Stimulated activated CD4-positive, alpha-beta T cell treated with anti-CD3 and anti-CD28 coated beads, Interleukin-12 subunit alpha, Interleukin-12 subunit beta, amount 100 ng/mL, for 24 hours (primary cell): ENCODE results near the gene COL6A2.
"Not testable (repeated sequence)": the region's sequence is repeated elsewhere in the genome, so short reads cannot be mapped to it uniquely, and the experiment has no call there.

Experiments
- DNase-seq, 2 experiments: peaks; one replicate each; pipeline ENCODE4 v3.0.0-alpha.2; 2020; ENCODE audit warnings: low read depth in 2 of 2

COL6A2 gene

GRCh38 chr21:46155514-46156377 lies 57.8 kb downstream of the COL6A2 start, which contains the start of gene FTCD:
Gene FTCD (minus strand): TSS chr21:46155579. CDS start chr21:46155523, 56 bp downstream.
- DNase-seq = no peak

- no peak for DNase-seq
Measured at GRCh38 chr21:46156378-46156645, 58.4 kb downstream of the COL6A2 start.

- DNase-seq = no peak
Measured at GRCh38 chr21:46156678-46157077, 58.8 kb downstream of the COL6A2 start.

- DNase-seq = no peak
Measured at GRCh38 chr21:46157396-46157986, 59.6 kb downstream of the COL6A2 start.

GRCh38 chr21:46157987-46158451 lies 60.1 kb downstream of the COL6A2 start:
- no peak for DNase-seq

GRCh38 chr21:46158666-46159300 lies 60.9 kb downstream of the COL6A2 start:
- no peak for DNase-seq

- DNase-seq = no peak
Measured at GRCh38 chr21:46159390-46159789, 61.5 kb downstream of the COL6A2 start.

GRCh38 chr21:46159841-46160656 lies 62.1 kb downstream of the COL6A2 start:
- no peak for DNase-seq

GRCh38 chr21:46160657-46160906 lies 62.7 kb downstream of the COL6A2 start:
- DNase-seq = no peak

- no peak for DNase-seq
Measured at GRCh38 chr21:46160907-46161632, 63.2 kb downstream of the COL6A2 start.

GRCh38 chr21:46161633-46162592 lies 64.0 kb downstream of the COL6A2 start:
- no peak for DNase-seq

- DNase-seq = no peak
Measured at GRCh38 chr21:46163380-46163779, 65.5 kb downstream of the COL6A2 start.

GRCh38 chr21:46165098-46165497 lies 67.2 kb downstream of the COL6A2 start:
- no peak for DNase-seq

- DNase-seq = no peak
Measured at GRCh38 chr21:46168238-46168637, 70.3 kb downstream of the COL6A2 start.

GRCh38 chr21:46168659-46169386 lies 70.9 kb downstream of the COL6A2 start:
- DNase-seq = no peak

- not testable (repeated sequence) for DNase-seq
Measured at GRCh38 chr21:46170436-46171193, 72.7 kb downstream of the COL6A2 start.

- DNase-seq = no peak
Measured at GRCh38 chr21:46171585-46171984, 73.7 kb downstream of the COL6A2 start.

- DNase-seq = no peak
Measured at GRCh38 chr21:46171996-46172862, 74.3 kb downstream of the COL6A2 start.
